ENCODE results near the gene ARHGAP8.

- TF ChIP-seq XRCC5 (optimal IDR thresholded peaks at IDR 0.05; ENCODE audit: low read length) (no peak), KDM1A (CRISPR knock-in tag; IDR thresholded peaks at IDR 0.05) (no peak), ELF1 (CRISPR knock-in tag; IDR thresholded peaks at IDR 0.05) (no peak), PHF20 (CRISPR knock-in tag; IDR thresholded peaks at IDR 0.05) (no peak), CHD2 (IDR thresholded peaks at IDR 0.05; ENCODE audit: low read depth, low read length) (no peak), BHLHE40 (IDR thresholded peaks at IDR 0.05; ENCODE audit: low read length) (no peak), PBX2 (CRISPR knock-in tag; IDR thresholded peaks at IDR 0.05) (no peak), EZH2 (conservative IDR thresholded peaks at IDR 0.05; ENCODE audit: low read depth, low read length) (no peak), ZNF572 (CRISPR knock-in tag; IDR thresholded peaks at IDR 0.05) (no peak)
These were observed 116.8 kb downstream of the ARHGAP8 start for GRCh38 chr22:44869196-44869595.
